ENCODE results near the gene CNR2.
A peak's percentile ranks its signal among the peaks of the same experiment; 100 is the strongest.

CNR2 gene

GRCh38 chr1:23922321-23922943 is 9.3 kb upstream of the CNR2 start:
- Histone ChIP-seq H3K27me3 (no peaks in the 10 kb centered on the region), H3K36me3 (no peaks in the 10 kb centered on the region), H3K4me1 (no peaks in the 10 kb centered on the region), H3K4me3 (ENCODE audit: low read depth, low read length) (no peak overlapping the region), H3K9me3 (no peaks in the 10 kb centered on the region)
- no peak for TF ChIP-seq CTCF (IDR thresholded peaks at IDR 0.05; ENCODE audit: low read depth, low read length)
- DNase-seq: no peak

GRCh38 chr1:23916209-23917131 is 3.3 kb upstream of the CNR2 start:
- peak; percentile 72 for TF ChIP-seq CTCF (IDR thresholded peaks at IDR 0.05; ENCODE audit: low read depth, low read length)
- no peaks in the 10 kb centered on the region for H3K36me3 ChIP-seq
- DNase-seq: peak; percentile 72
- H3K4me1 ChIP-seq: no peaks in the 10 kb centered on the region
- H3K9me3 ChIP-seq: no peaks in the 10 kb centered on the region
- H3K27me3 ChIP-seq: no peaks in the 10 kb centered on the region
- H3K4me3 ChIP-seq (ENCODE audit: low read depth, low read length): no peak overlapping the region

DNA sequence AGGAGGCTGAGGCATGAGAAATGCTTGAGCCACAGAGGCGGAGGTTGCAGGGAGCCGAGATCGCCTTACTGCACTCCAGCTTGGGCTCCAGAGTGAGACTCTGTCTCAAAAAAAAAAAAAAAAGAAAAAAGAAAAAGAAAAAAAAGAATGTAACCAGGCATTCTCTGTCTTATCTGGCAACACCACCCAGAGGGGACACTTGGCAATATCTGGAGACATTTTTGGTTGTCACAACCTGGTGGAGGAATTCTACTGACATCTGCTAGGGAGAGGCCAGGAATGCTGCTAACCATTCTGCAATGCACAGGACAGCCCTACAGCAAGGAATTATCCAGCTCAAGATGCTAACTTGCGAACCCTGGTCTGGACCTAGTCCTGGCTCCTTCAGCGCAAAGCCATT is 2.3 kb upstream of the CNR2 start:
- no peaks in the 10 kb centered on the region for H3K9me3 ChIP-seq
- no peaks in the 10 kb centered on the region for H3K36me3 ChIP-seq
- no peak for DNase-seq
- H3K27me3 ChIP-seq: no peaks in the 10 kb centered on the region
- no peak overlapping the region for H3K4me3 ChIP-seq (ENCODE audit: low read depth, low read length)
- H3K4me1 ChIP-seq: no peaks in the 10 kb centered on the region
- no peak for TF ChIP-seq CTCF (IDR thresholded peaks at IDR 0.05; ENCODE audit: low read depth, low read length)

DNA sequence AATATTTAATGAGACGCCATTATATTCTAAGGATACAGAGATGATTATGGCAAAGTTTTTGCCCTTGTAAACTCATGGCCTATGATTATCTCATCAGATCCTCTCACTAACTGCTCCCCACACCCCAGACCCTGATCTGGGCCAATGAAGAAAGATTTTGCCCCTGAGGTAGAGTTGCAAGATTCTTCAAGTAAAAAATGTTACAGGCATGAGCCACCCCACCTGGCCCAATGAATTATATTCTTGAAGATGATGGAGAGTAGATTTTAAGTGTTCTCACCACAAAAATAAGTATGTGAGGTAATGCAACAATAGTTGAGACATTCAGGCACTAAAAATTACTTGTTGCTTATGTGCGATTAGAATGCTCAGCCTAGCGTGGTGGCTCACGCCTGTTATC is 1.8 kb upstream of the CNR2 start:
- no peak for TF ChIP-seq CTCF (IDR thresholded peaks at IDR 0.05; ENCODE audit: low read depth, low read length)
- Histone ChIP-seq H3K9me3 (no peaks in the 10 kb centered on the region), H3K4me3 (ENCODE audit: low read depth, low read length) (no peak overlapping the region), H3K4me1 (no peaks in the 10 kb centered on the region), H3K36me3 (no peaks in the 10 kb centered on the region), H3K27me3 (no peaks in the 10 kb centered on the region)
- no peak for DNase-seq

DNA sequence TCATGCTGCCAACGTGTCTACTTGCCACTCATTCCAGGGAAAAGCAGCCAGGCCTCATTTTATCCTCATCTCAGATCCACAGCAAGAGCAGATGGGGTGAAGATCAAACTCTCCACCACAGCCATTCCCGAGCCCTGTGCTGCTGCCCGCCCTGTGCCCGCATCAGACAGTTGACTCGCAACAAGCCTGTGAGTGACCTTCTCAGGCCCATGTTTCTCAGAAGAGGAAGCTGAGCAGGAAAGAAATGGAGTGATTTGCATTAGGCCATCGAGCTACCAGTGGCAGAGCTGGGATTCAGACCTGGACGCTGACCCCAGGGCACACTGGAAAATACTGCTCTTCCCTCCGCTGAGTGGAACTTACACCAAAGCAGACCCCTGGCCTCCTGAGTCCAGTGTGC is 1.2 kb downstream of the CNR2 start:
- Histone ChIP-seq H3K4me3 (ENCODE audit: low read depth, low read length) (no peak overlapping the region), H3K27me3 (no peaks in the 10 kb centered on the region), H3K4me1 (no peaks in the 10 kb centered on the region), H3K9me3 (no peaks in the 10 kb centered on the region), H3K36me3 (no peaks in the 10 kb centered on the region)
- no peak for DNase-seq
- no peak for TF ChIP-seq CTCF (IDR thresholded peaks at IDR 0.05; ENCODE audit: low read depth, low read length)
